DLD1 (cell line): ENCODE data around the gene ABHD2.
"Not testable (repeated sequence)": the region's sequence is repeated elsewhere in the genome, so short reads cannot be mapped to it uniquely, and the experiment has no call there.

Experiments used
- in situ Hi-C: cut with HindIII; loops from 2 replicates; pipeline ENCODE4 v1.10.0; 2017; ENCODE audit warnings: low sequenced_read_pairs

Gene ABHD2

GRCh38 chr15:89136818-89137772, 48.8 kb downstream of the ABHD2 start:
- in situ Hi-C loops: no loop called here

GRCh38 chr15:89137926-89138325, 49.7 kb downstream of the ABHD2 start:
- in situ Hi-C loops: no loop called here

- in situ Hi-C loops: no loop called here
These were observed 50.9 kb downstream of the ABHD2 start for GRCh38 chr15:89138999-89139612.

GRCh38 chr15:89139613-89140499, 51.6 kb downstream of the ABHD2 start:
- in situ Hi-C loops: no loop called here

DNA sequence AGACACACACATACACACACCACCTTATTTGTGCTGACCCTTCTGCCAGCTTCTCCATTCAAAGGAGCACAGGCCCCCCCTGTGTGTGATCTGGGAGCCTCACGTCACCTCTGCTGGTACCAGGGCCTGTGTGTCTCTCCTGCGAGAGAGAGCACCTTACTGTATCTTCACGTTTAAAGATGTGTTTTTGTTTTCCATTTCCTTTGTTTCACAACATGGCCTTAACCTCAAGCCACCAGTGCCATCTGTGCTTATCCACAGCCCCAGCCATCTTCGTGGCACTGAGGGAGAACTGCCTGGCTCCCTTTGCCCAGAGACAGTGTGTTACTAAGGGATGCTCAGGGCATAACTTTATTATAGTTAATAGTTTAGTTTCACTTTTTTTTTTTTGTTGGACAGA, 52.3 kb downstream of the ABHD2 start:
- in situ Hi-C loops: no loop called here

GRCh38 chr15:89141159-89141558, 52.9 kb downstream of the ABHD2 start:
- in situ Hi-C loops: not testable (repeated sequence)

- in situ Hi-C loops: no loop called here
These were observed 53.6 kb downstream of the ABHD2 start for GRCh38 chr15:89141885-89142284.

- in situ Hi-C loops: no loop called here
These were observed 54.2 kb downstream of the ABHD2 start for GRCh38 chr15:89142423-89142822.

GRCh38 chr15:89143503-89144162, 55.4 kb downstream of the ABHD2 start:
- in situ Hi-C loops: no loop called here

- in situ Hi-C loops: no loop called here
These were observed 56.2 kb downstream of the ABHD2 start for GRCh38 chr15:89144491-89144890.

- in situ Hi-C loops: no loop called here
These were observed 58.1 kb downstream of the ABHD2 start for GRCh38 chr15:89146366-89146765.

- in situ Hi-C loops: no loop called here
These were observed 59.9 kb downstream of the ABHD2 start for GRCh38 chr15:89148126-89148525.

- in situ Hi-C loops: loop anchor here (10.0 kb wide), 1 partner anchor 65 kb away; no protein-coding TSS in a partner anchor
These were observed 61.3 kb downstream of the ABHD2 start for GRCh38 chr15:89149501-89150101.

DNA sequence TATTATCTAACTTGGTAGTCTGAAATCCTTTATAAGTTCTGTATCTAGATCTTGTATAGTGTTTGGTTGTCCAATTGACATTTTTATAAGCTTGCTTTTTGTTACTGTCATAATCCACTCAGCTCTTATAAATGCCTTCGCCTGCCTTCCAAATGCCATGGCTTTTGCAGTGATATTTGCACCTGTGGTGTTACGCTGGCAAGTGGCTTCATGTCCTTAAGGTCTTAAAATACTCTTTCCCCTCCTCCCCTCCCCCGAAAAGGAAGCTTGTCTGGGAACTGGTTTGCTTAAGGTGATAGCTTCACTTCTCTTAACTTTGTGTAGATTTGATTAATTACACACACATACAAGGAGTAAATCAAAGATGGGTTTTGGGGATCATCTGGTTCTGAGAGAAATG, 62.0 kb downstream of the ABHD2 start:
- in situ Hi-C loops: loop anchor here (10.0 kb wide), 1 partner anchor 65 kb away; no protein-coding TSS in a partner anchor

DNA sequence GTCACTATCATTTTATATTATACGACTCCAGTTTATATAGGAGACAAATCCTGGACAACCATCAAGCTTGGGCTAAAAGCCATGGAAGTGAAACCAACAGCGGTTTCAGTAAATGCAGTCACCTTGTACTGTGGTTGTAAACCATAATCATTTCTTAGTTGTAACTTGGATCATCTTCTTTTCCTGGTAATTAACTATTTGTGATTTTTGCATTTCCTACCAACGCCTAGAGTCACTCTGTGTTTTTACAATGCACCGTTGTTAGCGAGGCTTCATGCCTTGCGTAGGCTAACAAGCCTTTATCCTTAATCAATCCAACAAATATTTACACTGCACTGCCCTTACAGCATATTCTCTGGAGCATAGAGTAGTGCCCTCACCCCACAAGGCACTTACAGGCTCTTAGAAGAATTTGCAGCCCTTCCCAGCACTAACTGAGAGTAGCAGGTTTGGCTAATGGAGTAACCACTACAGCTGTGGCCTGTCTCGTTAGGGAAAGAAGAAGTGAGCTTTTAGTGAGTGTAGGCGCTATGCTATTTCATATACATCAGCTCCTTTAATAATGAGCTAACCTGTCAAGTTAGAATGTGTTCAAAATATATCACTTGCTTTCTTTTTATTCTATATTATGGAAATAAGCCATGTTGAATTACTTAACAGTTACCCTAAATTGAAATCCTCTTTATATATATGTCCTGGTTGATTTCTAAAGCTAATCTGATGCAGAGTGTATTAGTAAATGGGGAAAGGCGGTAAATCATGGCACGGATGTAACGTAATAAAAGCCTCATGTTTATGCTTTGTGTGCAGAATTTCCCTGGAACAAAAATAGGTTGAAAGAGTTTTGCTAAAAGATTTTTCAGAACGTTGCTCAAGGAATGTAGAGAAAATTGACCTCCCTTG, 62.8 kb downstream of the ABHD2 start:
- in situ Hi-C loops: loop anchor here (10.0 kb wide), 1 partner anchor 64 kb away; no protein-coding TSS in a partner anchor

GRCh38 chr15:89155122-89155521, 66.9 kb downstream of the ABHD2 start:
- in situ Hi-C loops: loop anchor here (10.0 kb wide), 1 partner anchor 60 kb away; no protein-coding TSS in a partner anchor

- in situ Hi-C loops: loop anchor here (10.0 kb wide), 1 partner anchor 59 kb away; no protein-coding TSS in a partner anchor
These were observed 67.4 kb downstream of the ABHD2 start for GRCh38 chr15:89155656-89156055.

GRCh38 chr15:89157061-89157460, 68.8 kb downstream of the ABHD2 start:
- in situ Hi-C loops: loop anchor here (10.0 kb wide), 1 partner anchor 58 kb away; no protein-coding TSS in a partner anchor
